SK-N-SH (cell line): ENCODE data around the gene SYT1. TPM values are rescaled to one million over a fixed set of nuclear protein-coding genes. Genes with fewer than 3 reads are reported as not detected.

ENCODE experiments used
- CTCF ChIA-PET: fragments of 300-600, 350-600 bp; formaldehyde crosslinking; extraction: SDS; loops from one replicate; lab custom pipeline; 2021; lab: Yijun Ruan, JAX
- POLR2A ChIA-PET: fragments of 350-600 bp; sonication (Branson Sonifier 250); formaldehyde crosslinking; extraction: SDS; loops from one replicate; lab custom pipeline; 2020; ENCODE audit warnings: antibody characterized with exemption, inconsistent platforms; lab: Yijun Ruan, JAX
- DNase-seq: peaks from one replicate; pipeline ENCODE4 v3.0.0; 2012
- H2AFZ ChIP-seq: fragments of 200-600 bp; sonication (generic); 2 replicates; pipeline ENCODE4 v1.8.1; 2016; ENCODE audit warnings: antibody characterized with exemption, mild to moderate bottlenecking, low read depth
- H3F3A ChIP-seq: fragments of 200-600 bp; sonication (generic); replicated peaks from 2 replicates; pipeline ENCODE3; 2016; ENCODE audit warnings: antibody characterized with exemption, mild to moderate bottlenecking; ENCODE audit not compliant: insufficient read depth
- H3K27ac ChIP-seq, 2 experiments: fragments of 200-500 bp in 1 of 2; fragments of 200-600 bp in 1 of 2; sonication (Bioruptor generic) in 1 of 2; sonication (generic), shearing (Covaris generic) in 1 of 2; 2 replicates each; pipeline versions ENCODE4 v1.5.1 to v1.6.1; 2014 to 2016; ENCODE audit warnings: low read depth in 2 of 2, inconsistent platforms in 1 of 2, low read length in 1 of 2, mild to moderate bottlenecking in 1 of 2, mixed read lengths in 1 of 2
- H3K27me3 ChIP-seq: fragments of 200-600 bp; sonication (generic), shearing (Covaris generic); 2 replicates; pipeline ENCODE4 v1.6.1; 2016; ENCODE audit warnings: mixed run types; ENCODE audit not compliant: insufficient read depth
- H3K36me3 ChIP-seq, 2 experiments: fragments of 200-500 bp in 1 of 2; fragments of 200-600 bp in 1 of 2; sonication (Bioruptor generic) in 1 of 2; sonication (generic) in 1 of 2; replicated peaks in 1 of 2; 2 replicates each; pipeline versions ENCODE3 to v1.5.1; 2014 to 2016; ENCODE audit warnings: low read length in 1 of 2, mild to moderate bottlenecking in 1 of 2; ENCODE audit not compliant: insufficient read depth in 2 of 2, control insufficient read depth in 1 of 2
- H3K4me1 ChIP-seq, 2 experiments: fragments of 200-500 bp in 1 of 2; fragments of 200-600 bp in 1 of 2; sonication (Bioruptor generic) in 1 of 2; sonication (generic), shearing (Covaris generic) in 1 of 2; 2 replicates each; pipeline versions ENCODE4 v1.5.1 to v1.6.1; 2014 to 2016; ENCODE audit warnings: low read depth in 1 of 2, low read length in 1 of 2, mixed run types in 1 of 2; ENCODE audit not compliant: insufficient read depth in 2 of 2, control insufficient read depth in 1 of 2
- H3K4me2 ChIP-seq: fragments of 200-600 bp; sonication (generic), shearing (Covaris generic); 2 replicates; pipeline ENCODE4 v1.6.1; 2017; ENCODE audit warnings: mixed run types
- H3K4me3 ChIP-seq, 2 experiments: fragments of 200-500 bp in 1 of 2; fragments of 200-600 bp in 1 of 2; sonication (Bioruptor generic) in 1 of 2; sonication (generic), shearing (Covaris generic) in 1 of 2; 2 replicates each; pipeline versions ENCODE4 v1.5.1 to v1.8.1; 2014 to 2016; ENCODE audit warnings: low read depth in 2 of 2, inconsistent platforms in 1 of 2, low read length in 1 of 2, mild to moderate bottlenecking in 1 of 2, mixed read lengths in 1 of 2, moderate library complexity in 1 of 2
- H3K79me2 ChIP-seq: fragments of 200-600 bp; sonication (generic); 2 replicates; pipeline ENCODE4 v1.8.1; 2017; ENCODE audit warnings: mild to moderate bottlenecking; ENCODE audit not compliant: insufficient read depth
- H3K9ac ChIP-seq: fragments of 200-600 bp; sonication (generic); 2 replicates; pipeline ENCODE4 v1.6.1; 2017; ENCODE audit warnings: mixed run types
- H3K9me2 ChIP-seq: fragments of 200-600 bp; sonication (generic); 2 replicates; pipeline ENCODE4 v1.6.1; 2017; ENCODE audit warnings: mixed run types
- H3K9me3 ChIP-seq: fragments of 200-600 bp; sonication (generic); 2 replicates; pipeline ENCODE4 v1.6.1; 2017; ENCODE audit warnings: mixed run types, mild to moderate bottlenecking, moderate library complexity
- H4K20me1 ChIP-seq: fragments of 200-600 bp; sonication (generic); 2 replicates; pipeline ENCODE4 v1.6.1; 2017; ENCODE audit warnings: mild to moderate bottlenecking, mixed run types; ENCODE audit not compliant: insufficient read depth
- CTCF ChIP-seq: fragments of 200-600 bp; sonication (generic); IDR thresholded peaks from 2 replicates; pipeline ENCODE4 v1.6.1; 2017; ENCODE audit warnings: antibody characterized with exemption, mild to moderate bottlenecking, moderate library complexity
- EZH2phosphoT487 ChIP-seq: fragments of 200-600 bp; sonication (generic); IDR thresholded peaks from 2 replicates; pipeline ENCODE4 v1.6.1; 2017; ENCODE audit warnings: low read depth, mixed run types, mild to moderate bottlenecking, antibody characterized with exemption, moderate library complexity, borderline replicate concordance
- FOXM1 ChIP-seq: IDR thresholded peaks from 2 replicates; pipeline ENCODE4 v1.4.0; 2012; ENCODE audit warnings: low read depth, mild to moderate bottlenecking
- GATA2 ChIP-seq: sonication (generic); formaldehyde crosslinking; IDR thresholded peaks from 2 replicates; pipeline ENCODE4 v1.5.0; 2020; ENCODE audit warnings: mild to moderate bottlenecking, missing genetic modification reagents
- IRF3 ChIP-seq: fragments of 150-350 bp; IDR thresholded peaks from 2 replicates; pipeline ENCODE4 v1.6.1; 2016; ENCODE audit warnings: mild to moderate bottlenecking, low read depth, low read length
- NRF1 ChIP-seq: IDR thresholded peaks from 2 replicates; pipeline ENCODE4 v1.6.1; 2012; ENCODE audit warnings: low read depth, mild to moderate bottlenecking, low read length
- PBX3 ChIP-seq: IDR thresholded peaks from 2 replicates; pipeline ENCODE4; 2012
- POLR2AphosphoS5 ChIP-seq: IDR thresholded peaks from 2 replicates; pipeline ENCODE4 v1.6.1; 2012; ENCODE audit warnings: low read depth, low read length
- RAD21 ChIP-seq: IDR thresholded peaks from 2 replicates; pipeline ENCODE4 v1.6.1; 2012; ENCODE audit warnings: mild to moderate bottlenecking, low read length
- RCOR1 ChIP-seq: fragments of 150-350 bp; IDR thresholded peaks from 2 replicates; pipeline ENCODE4 v1.6.1; 2017; ENCODE audit warnings: antibody characterized with exemption, low read length
- RXRA ChIP-seq: IDR thresholded peaks from 2 replicates; pipeline ENCODE4 v1.4.0; 2012; ENCODE audit warnings: low read depth, mild to moderate bottlenecking, borderline replicate concordance
- SIN3A ChIP-seq: IDR thresholded peaks from 2 replicates; pipeline ENCODE4 v1.6.1; 2012; ENCODE audit warnings: low read depth, mild to moderate bottlenecking, low read length, moderate library complexity, borderline replicate concordance
- SMC3 ChIP-seq: IDR thresholded peaks from 2 replicates; pipeline ENCODE4 v1.6.1; 2012; ENCODE audit warnings: low read depth, low read length, improper control_type of control experiment
- TCF12 ChIP-seq: IDR thresholded peaks from 2 replicates; pipeline ENCODE4 v1.4.0; 2012
- TEAD4 ChIP-seq: IDR thresholded peaks from 2 replicates; pipeline ENCODE4 v1.4.0; 2012; ENCODE audit warnings: mild to moderate bottlenecking, borderline replicate concordance; ENCODE audit not compliant: insufficient read depth
- polyA plus RNA-seq, 3 experiments: library from polyadenylated mRNA; depleted of rRNA; stranded (reverse); fragments of >200 nt; gene quantifications; 2 replicates each; pipeline ENCODE4 v1.2.3, GENCODE V29; 2012
- TF ChIP-seq, protein P1 (sequence below): IDR thresholded peaks from 2 replicates; pipeline ENCODE4 v1.6.1; 2012; ENCODE audit warnings: mild to moderate bottlenecking, low read depth, low read length, moderate library complexity
- TF ChIP-seq, protein P2 (sequence below): IDR thresholded peaks from 2 replicates; pipeline ENCODE4 v1.4.0; 2012; ENCODE audit warnings: low read depth

SYT1 gene
- polyA plus RNA-seq, 1 of the 3 experiments (the other 2 are of a cell fraction): 12.7 TPM

DNA sequence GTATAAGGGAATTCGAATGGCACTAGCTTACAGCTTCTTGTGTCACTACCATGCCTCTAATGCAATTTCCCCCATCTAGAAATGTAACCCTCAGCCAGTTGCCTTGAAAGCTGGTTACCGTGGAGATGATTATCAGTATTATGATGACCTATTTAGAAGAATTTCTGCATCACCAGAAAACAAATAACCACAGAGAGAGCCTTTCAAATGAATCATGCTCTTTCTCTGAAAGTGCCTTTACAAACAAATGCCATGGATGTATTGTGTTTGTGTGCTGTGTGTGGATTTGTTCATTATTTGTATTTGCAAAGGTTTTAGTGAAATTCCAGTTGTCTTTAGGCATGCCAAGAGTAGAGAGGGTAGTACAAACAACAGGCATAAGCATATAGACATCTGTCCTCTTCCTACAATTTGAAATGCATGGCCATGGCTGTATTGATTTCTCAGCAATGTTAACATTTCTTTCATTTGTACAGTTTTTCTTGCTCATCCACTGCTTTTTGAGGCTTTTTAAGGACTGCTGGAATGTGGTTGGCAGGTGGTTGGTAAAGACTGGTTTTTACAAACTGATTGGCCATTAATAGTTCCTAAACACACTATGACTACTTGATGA, 559.6 kb downstream of the SYT1 start (continued):
- no peak for TF ChIP-seq PBX3
- peak; percentile 27; the same call in 1 of the 2 replicates for TF ChIP-seq TCF12
- TF ChIP-seq RXRA: 0 out of 2 replicates have a peak, but pooled peaks have one; percentile 27
- no peak for TF ChIP-seq RAD21
- TF ChIP-seq, protein P1, sequence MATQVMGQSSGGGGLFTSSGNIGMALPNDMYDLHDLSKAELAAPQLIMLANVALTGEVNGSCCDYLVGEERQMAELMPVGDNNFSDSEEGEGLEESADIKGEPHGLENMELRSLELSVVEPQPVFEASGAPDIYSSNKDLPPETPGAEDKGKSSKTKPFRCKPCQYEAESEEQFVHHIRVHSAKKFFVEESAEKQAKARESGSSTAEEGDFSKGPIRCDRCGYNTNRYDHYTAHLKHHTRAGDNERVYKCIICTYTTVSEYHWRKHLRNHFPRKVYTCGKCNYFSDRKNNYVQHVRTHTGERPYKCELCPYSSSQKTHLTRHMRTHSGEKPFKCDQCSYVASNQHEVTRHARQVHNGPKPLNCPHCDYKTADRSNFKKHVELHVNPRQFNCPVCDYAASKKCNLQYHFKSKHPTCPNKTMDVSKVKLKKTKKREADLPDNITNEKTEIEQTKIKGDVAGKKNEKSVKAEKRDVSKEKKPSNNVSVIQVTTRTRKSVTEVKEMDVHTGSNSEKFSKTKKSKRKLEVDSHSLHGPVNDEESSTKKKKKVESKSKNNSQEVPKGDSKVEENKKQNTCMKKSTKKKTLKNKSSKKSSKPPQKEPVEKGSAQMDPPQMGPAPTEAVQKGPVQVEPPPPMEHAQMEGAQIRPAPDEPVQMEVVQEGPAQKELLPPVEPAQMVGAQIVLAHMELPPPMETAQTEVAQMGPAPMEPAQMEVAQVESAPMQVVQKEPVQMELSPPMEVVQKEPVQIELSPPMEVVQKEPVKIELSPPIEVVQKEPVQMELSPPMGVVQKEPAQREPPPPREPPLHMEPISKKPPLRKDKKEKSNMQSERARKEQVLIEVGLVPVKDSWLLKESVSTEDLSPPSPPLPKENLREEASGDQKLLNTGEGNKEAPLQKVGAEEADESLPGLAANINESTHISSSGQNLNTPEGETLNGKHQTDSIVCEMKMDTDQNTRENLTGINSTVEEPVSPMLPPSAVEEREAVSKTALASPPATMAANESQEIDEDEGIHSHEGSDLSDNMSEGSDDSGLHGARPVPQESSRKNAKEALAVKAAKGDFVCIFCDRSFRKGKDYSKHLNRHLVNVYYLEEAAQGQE: no peak
- TF ChIP-seq SIN3A: no peak
- TF ChIP-seq FOXM1: no peak
- TF ChIP-seq, all 33 proteins: peak for 10

- Histone ChIP-seq H3K4me2 (no peak overlapping the region), H4K20me1 (no peaks in the 10 kb centered on the region), H3K9me3 (no peaks in the 10 kb centered on the region), H3K79me2 (no peaks in the 10 kb centered on the region), H3F3A (peaks cover 16% of the 10 kb centered on the region), H2AFZ (no peak overlapping the region), H3K4me3 (no peak overlapping the region), H3K27ac (no peak overlapping the region), H3K9me2 (no peaks in the 10 kb centered on the region), H3K4me1 (peaks cover 0 to 32% of the 10 kb centered on the region in 2 experiments; a peak in 3 of 4 replicates), H3K27me3 (no peaks in the 10 kb centered on the region), H3K36me3 (no peaks in the 10 kb centered on the region), H3K9ac (no peak overlapping the region)
- no peak for DNase-seq
- POLR2A ChIA-PET: no interaction called here
- CTCF ChIA-PET: no interaction called here
- TF ChIP-seq, protein P1: no peak
- TF ChIP-seq PBX3 (no peak), CTCF (no peak), EZH2phosphoT487 (no peak), TCF12 (no peak), RCOR1 (no peak), FOXM1 (no peak), NRF1 (no peak), TEAD4 (no peak), SMC3 (no peak), POLR2AphosphoS5 (no peak), IRF3 (no peak), GATA2 (CRISPR knock-in tag) (no peak)
- TF ChIP-seq, protein P2, sequence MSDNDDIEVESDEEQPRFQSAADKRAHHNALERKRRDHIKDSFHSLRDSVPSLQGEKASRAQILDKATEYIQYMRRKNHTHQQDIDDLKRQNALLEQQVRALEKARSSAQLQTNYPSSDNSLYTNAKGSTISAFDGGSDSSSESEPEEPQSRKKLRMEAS: no peak
Observed at GRCh38 chr12:79426121-79426520, 561.5 kb downstream of the SYT1 start.
